Neural cell (in vitro differentiated cells): ENCODE results near the gene LACTBL1.

Source experiments
- CTCF ChIP-seq: fragments of 450-650 bp; IDR thresholded peaks from 2 replicates; pipeline ENCODE4 v1.5.1; 2014; ENCODE audit warnings: antibody characterized with exemption, mild to moderate bottlenecking, moderate library complexity; ENCODE audit not compliant: poor library complexity, severe bottlenecking
- EZH2 ChIP-seq: fragments of 200-600, 300-800 bp; shearing (Covaris generic), sonication (generic); IDR thresholded peaks from 2 replicates; pipeline ENCODE4 v1.6.1; 2014; ENCODE audit warnings: antibody characterized with exemption, low read length, borderline replicate concordance, mild to moderate bottlenecking; ENCODE audit not compliant: insufficient read depth, poor library complexity, severe bottlenecking
- POLR2AphosphoS5 ChIP-seq: IDR thresholded peaks from 2 replicates; pipeline ENCODE4 v1.6.1; 2012
- RAD21 ChIP-seq: fragments of 450-650 bp; conservative IDR thresholded peaks from 2 replicates; pipeline ENCODE4 v1.6.1; 2014; ENCODE audit warnings: antibody characterized with exemption, mild to moderate bottlenecking, moderate library complexity
- TAF1 ChIP-seq: IDR thresholded peaks from 2 replicates; pipeline ENCODE4 v1.6.1; 2012; ENCODE audit warnings: low read depth

DNA sequence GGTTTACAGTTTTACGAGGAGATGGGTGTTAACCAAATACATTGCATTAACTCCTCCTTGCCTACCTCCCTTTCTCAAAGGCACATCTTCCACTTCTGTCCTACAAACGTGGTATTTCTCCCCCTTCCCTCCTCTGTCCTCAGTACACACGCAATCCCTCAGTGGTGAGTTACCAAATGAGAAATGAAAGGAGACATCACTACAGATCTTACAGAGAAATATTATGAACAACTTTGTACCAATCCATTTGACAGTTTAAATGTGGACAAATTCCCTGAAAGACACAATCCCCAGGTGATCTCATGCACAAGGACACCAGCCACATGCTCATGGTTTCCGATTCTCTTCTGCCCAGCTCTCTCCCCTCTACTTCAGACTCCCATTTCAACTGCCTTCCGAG is 6.4 kb downstream of the LACTBL1 start:
- no peak for TF ChIP-seq CTCF
- TF ChIP-seq TAF1 = no peak
- no peak for TF ChIP-seq POLR2AphosphoS5
- TF ChIP-seq EZH2 = no peak
- TF ChIP-seq RAD21 = no peak
